HepG2 (cell line): ENCODE data around the gene PAX7. TPM values are rescaled to one million over a fixed set of nuclear protein-coding genes. Genes with fewer than 3 reads are reported as not detected.

Experiments used
- AGO2 ChIP-seq: fragments of 200-400 bp; formaldehyde crosslinking; optimal IDR thresholded peaks from 2 replicates; pipeline ENCODE3; 2017; ENCODE audit warnings: mild to moderate bottlenecking, low read depth, low read length, moderate library complexity
- DMAP1 ChIP-seq: IDR thresholded peaks from 2 replicates; pipeline ENCODE4 v1.6.1; 2016
- FOXO1 ChIP-seq: sonication (generic); formaldehyde crosslinking; IDR thresholded peaks from 2 replicates; pipeline ENCODE4 v1.4.0; 2020; ENCODE audit warnings: missing genetic modification reagents
- HOXA5 ChIP-seq: sonication (generic); formaldehyde crosslinking; IDR thresholded peaks from 2 replicates; pipeline ENCODE4 v1.4.0; 2020; ENCODE audit warnings: missing genetic modification reagents
- IKZF1 ChIP-seq: fragments of 450-650 bp; IDR thresholded peaks from 2 replicates; pipeline ENCODE4 v1.7.1; 2016
- SMC3 ChIP-seq: IDR thresholded peaks from 2 replicates; pipeline ENCODE4 v1.6.1; 2011; ENCODE audit warnings: low read length, improper control_type of control experiment
- SP5 ChIP-seq: IDR thresholded peaks from 2 replicates; pipeline ENCODE4 v1.6.1; 2016; ENCODE audit warnings: low read depth, borderline replicate concordance
- TCF12 ChIP-seq, 2 experiments: fragments of 450-650 bp in 1 of 2; sonication (generic) in 1 of 2; formaldehyde crosslinking in 1 of 2; IDR thresholded peaks; 2 replicates each; pipeline versions ENCODE4 v1.6.1 to v1.8.0; 2017 to 2022; ENCODE audit warnings: antibody characterized with exemption in 1 of 2, mild to moderate bottlenecking in 1 of 2, missing genetic modification reagents in 1 of 2, moderate library complexity in 1 of 2
- TRIM24 ChIP-seq: sonication (generic); formaldehyde crosslinking; IDR thresholded peaks from 2 replicates; pipeline ENCODE4 v1.8.0; 2022; ENCODE audit warnings: mild to moderate bottlenecking, missing genetic modification reagents
- ZNF644 ChIP-seq: IDR thresholded peaks from 2 replicates; pipeline ENCODE4 v1.6.1; 2016; ENCODE audit warnings: low read depth
- ZNF713 ChIP-seq: sonication (generic); formaldehyde crosslinking; IDR thresholded peaks from 2 replicates; pipeline ENCODE4 v1.4.0; 2020; ENCODE audit warnings: mild to moderate bottlenecking, missing genetic modification reagents
- ZNF879 ChIP-seq: sonication (generic); formaldehyde crosslinking; IDR thresholded peaks from 2 replicates; pipeline ENCODE4 v1.8.1; 2023; ENCODE audit warnings: missing genetic modification reagents
- polyA plus RNA-seq, 8 experiments: library from polyadenylated mRNA; depleted of rRNA in 3 of 8; stranded (reverse) in 7 of 8; unstranded in 1 of 8; fragments of >200 nt; fragmentation: Illumina TruSeq in 4 of 8; extraction: Trizol in 4 of 8; gene quantifications; 2 replicates each; pipeline versions ENCODE4 v1.2.1 to v1.2.3, GENCODE V29; 2011 to 2016; ENCODE audit warnings: low read depth in 4 of 8, missing spikeins in 1 of 8, mixed read lengths in 1 of 8; ENCODE audit not compliant: insufficient read depth in 1 of 8
- total RNA-seq, 5 experiments: library from RNA; depleted of rRNA; stranded (reverse); fragments of >200 nt; fragmentation: Illumina TruSeq; extraction: Trizol; gene quantifications; 2 replicates each; pipeline ENCODE4 v1.2.3, GENCODE V29; 2016; ENCODE audit warnings: low read depth in 1 of 5
- TF ChIP-seq, protein P1 (sequence below): sonication (generic); formaldehyde crosslinking; IDR thresholded peaks from 2 replicates; pipeline ENCODE4 v1.4.0; 2020; ENCODE audit warnings: missing genetic modification reagents, mild to moderate bottlenecking, borderline replicate concordance
- TF ChIP-seq, protein P2 (sequence below): sonication (generic); formaldehyde crosslinking; IDR thresholded peaks from 2 replicates; pipeline ENCODE4 v1.4.0; 2020; ENCODE audit warnings: missing genetic modification reagents
- TF ChIP-seq, protein P3 (sequence below): sonication (generic); formaldehyde crosslinking; conservative IDR thresholded peaks from 2 replicates; pipeline ENCODE4 v1.4.0; 2020; ENCODE audit warnings: missing genetic modification reagents
- TF ChIP-seq, protein P4 (sequence below): sonication (generic); formaldehyde crosslinking; conservative IDR thresholded peaks from 2 replicates; pipeline ENCODE4 v1.4.0; 2020; ENCODE audit warnings: missing genetic modification reagents

Gene PAX7
- total and polyA plus RNA-seq, 2 of the 13 experiments (the other 11 are each of a cell fraction or from before 2014, with no cell fraction given): not detected

DNA sequence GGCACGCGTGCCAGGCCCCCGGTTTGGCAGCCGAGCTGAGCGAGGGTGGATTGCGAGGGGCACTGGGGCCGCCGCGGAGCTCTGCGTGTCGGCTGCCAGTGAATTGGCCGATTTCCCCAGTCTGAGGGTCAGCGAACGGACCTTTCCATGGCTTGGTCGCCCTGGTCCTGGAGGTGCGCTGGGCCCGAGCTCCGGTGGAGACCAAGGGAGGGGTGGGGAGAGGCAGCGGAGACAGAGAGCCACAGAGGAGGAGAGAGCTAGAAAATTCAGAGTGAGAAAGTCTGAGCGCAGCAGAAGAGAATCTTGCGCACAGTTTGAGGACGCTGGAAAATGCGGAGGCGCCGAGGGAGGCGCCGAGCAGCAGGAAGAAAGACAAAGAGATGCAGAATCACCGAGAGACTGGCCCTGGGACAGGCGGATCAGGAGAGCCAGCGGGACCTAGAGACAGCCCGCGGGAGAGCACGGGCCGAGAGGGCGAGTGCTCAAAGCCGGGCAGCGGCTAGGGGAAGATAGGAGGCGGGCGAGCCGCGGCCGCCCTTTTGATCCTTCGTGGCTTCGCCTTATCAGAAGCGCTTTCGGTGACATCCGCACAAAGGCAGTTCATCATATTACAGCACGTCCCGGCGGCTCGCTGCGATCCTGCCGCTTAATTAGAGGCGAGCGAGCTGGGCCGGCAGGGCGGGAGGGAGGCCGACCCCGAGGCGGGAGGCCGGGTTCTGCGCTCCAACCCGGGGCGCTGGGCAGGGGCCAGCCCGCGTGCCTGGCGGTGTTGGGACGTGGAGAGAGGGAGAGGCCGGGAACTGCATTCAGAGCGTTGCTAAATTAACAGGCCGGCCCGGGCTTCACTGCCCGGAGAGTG lies 12.7 kb downstream of the PAX7 start (continued):
- TF ChIP-seq, protein P1, sequence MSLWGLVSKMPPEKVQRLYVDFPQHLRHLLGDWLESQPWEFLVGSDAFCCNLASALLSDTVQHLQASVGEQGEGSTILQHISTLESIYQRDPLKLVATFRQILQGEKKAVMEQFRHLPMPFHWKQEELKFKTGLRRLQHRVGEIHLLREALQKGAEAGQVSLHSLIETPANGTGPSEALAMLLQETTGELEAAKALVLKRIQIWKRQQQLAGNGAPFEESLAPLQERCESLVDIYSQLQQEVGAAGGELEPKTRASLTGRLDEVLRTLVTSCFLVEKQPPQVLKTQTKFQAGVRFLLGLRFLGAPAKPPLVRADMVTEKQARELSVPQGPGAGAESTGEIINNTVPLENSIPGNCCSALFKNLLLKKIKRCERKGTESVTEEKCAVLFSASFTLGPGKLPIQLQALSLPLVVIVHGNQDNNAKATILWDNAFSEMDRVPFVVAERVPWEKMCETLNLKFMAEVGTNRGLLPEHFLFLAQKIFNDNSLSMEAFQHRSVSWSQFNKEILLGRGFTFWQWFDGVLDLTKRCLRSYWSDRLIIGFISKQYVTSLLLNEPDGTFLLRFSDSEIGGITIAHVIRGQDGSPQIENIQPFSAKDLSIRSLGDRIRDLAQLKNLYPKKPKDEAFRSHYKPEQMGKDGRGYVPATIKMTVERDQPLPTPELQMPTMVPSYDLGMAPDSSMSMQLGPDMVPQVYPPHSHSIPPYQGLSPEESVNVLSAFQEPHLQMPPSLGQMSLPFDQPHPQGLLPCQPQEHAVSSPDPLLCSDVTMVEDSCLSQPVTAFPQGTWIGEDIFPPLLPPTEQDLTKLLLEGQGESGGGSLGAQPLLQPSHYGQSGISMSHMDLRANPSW (CRISPR knock-in tag): no peak
- TF ChIP-seq ZNF879 (CRISPR knock-in tag) (no peak), IKZF1 (no peak), DMAP1 (CRISPR knock-in tag) (no peak), TCF12 (IDR thresholded peaks at IDR 0.05) (no peak), TCF12 (CRISPR knock-in tag; IDR thresholded peaks at IDR 0.05) (no peak), SMC3 (no peak), ZNF713 (CRISPR knock-in tag) (no peak), SP5 (CRISPR knock-in tag) (peak; percentile 78), AGO2 (no peak), HOXA5 (CRISPR knock-in tag) (0 out of 2 replicates have a peak, but pooled peaks have one; percentile 50), ZNF644 (CRISPR knock-in tag) (no peak), FOXO1 (CRISPR knock-in tag) (no peak), TRIM24 (CRISPR knock-in tag) (no peak)
- TF ChIP-seq, protein P2, sequence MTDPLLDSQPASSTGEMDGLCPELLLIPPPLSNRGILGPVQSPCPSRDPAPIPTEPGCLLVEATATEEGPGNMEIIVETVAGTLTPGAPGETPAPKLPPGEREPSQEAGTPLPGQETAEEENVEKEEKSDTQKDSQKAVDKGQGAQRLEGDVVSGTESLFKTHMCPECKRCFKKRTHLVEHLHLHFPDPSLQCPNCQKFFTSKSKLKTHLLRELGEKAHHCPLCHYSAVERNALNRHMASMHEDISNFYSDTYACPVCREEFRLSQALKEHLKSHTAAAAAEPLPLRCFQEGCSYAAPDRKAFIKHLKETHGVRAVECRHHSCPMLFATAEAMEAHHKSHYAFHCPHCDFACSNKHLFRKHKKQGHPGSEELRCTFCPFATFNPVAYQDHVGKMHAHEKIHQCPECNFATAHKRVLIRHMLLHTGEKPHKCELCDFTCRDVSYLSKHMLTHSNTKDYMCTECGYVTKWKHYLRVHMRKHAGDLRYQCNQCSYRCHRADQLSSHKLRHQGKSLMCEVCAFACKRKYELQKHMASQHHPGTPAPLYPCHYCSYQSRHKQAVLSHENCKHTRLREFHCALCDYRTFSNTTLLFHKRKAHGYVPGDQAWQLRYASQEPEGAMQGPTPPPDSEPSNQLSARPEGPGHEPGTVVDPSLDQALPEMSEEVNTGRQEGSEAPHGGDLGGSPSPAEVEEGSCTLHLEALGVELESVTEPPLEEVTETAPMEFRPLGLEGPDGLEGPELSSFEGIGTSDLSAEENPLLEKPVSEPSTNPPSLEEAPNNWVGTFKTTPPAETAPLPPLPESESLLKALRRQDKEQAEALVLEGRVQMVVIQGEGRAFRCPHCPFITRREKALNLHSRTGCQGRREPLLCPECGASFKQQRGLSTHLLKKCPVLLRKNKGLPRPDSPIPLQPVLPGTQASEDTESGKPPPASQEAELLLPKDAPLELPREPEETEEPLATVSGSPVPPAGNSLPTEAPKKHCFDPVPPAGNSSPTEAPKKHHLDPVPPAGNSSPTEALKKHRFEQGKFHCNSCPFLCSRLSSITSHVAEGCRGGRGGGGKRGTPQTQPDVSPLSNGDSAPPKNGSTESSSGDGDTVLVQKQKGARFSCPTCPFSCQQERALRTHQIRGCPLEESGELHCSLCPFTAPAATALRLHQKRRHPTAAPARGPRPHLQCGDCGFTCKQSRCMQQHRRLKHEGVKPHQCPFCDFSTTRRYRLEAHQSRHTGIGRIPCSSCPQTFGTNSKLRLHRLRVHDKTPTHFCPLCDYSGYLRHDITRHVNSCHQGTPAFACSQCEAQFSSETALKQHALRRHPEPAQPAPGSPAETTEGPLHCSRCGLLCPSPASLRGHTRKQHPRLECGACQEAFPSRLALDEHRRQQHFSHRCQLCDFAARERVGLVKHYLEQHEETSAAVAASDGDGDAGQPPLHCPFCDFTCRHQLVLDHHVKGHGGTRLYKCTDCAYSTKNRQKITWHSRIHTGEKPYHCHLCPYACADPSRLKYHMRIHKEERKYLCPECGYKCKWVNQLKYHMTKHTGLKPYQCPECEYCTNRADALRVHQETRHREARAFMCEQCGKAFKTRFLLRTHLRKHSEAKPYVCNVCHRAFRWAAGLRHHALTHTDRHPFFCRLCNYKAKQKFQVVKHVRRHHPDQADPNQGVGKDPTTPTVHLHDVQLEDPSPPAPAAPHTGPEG (CRISPR knock-in tag): peak; percentile 71; the same call in 1 of the 2 replicates
- TF ChIP-seq, protein P3, sequence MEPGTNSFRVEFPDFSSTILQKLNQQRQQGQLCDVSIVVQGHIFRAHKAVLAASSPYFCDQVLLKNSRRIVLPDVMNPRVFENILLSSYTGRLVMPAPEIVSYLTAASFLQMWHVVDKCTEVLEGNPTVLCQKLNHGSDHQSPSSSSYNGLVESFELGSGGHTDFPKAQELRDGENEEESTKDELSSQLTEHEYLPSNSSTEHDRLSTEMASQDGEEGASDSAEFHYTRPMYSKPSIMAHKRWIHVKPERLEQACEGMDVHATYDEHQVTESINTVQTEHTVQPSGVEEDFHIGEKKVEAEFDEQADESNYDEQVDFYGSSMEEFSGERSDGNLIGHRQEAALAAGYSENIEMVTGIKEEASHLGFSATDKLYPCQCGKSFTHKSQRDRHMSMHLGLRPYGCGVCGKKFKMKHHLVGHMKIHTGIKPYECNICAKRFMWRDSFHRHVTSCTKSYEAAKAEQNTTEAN: no peak
- TF ChIP-seq, protein P4, sequence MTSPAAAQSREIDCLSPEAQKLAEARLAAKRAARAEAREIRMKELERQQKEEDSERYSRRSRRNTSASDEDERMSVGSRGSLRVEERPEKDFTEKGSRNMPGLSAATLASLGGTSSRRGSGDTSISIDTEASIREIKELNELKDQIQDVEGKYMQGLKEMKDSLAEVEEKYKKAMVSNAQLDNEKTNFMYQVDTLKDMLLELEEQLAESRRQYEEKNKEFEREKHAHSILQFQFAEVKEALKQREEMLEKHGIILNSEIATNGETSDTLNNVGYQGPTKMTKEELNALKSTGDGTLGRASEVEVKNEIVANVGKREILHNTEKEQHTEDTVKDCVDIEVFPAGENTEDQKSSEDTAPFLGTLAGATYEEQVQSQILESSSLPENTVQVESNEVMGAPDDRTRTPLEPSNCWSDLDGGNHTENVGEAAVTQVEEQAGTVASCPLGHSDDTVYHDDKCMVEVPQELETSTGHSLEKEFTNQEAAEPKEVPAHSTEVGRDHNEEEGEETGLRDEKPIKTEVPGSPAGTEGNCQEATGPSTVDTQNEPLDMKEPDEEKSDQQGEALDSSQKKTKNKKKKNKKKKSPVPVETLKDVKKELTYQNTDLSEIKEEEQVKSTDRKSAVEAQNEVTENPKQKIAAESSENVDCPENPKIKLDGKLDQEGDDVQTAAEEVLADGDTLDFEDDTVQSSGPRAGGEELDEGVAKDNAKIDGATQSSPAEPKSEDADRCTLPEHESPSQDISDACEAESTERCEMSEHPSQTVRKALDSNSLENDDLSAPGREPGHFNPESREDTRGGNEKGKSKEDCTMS (CRISPR knock-in tag): no peak
